Measurements from ENCODE around the gene ZBTB32.

ZBTB32 gene

DNA sequence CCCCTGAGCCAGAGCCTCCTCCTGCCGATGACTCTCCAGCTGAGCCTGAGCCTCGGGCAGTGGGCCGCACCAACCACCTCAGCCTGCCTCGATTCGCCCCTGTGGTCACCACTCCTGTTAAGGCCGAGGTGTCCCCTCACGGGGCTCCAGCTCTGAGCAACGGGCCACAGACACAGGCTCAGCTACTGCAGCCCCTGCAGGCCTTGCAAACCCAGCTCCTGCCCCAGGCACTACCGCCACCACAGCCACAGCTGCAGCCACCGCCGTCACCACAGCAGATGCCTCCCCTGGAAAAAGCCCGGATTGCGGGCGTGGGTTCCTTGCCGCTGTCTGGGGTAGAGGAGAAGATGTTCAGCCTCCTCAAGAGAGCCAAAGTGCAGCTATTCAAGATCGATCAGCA, 17.0 kb downstream of the ZBTB32 start:
- H3K4me1 ChIP-seq (ENCODE audit: control insufficient read depth, low read length), result peaks cover 12% of the 10 kb centered on the region
- H3F3A ChIP-seq (ENCODE audit: control insufficient read depth, insufficient read depth), result no peaks in the 10 kb centered on the region
- no peak overlapping the region for H3K4me3 ChIP-seq (ENCODE audit: low read length)
- peaks cover 10% of the 10 kb centered on the region; the same call in 1 of the 2 replicates for H4K20me1 ChIP-seq (ENCODE audit: control insufficient read depth, insufficient read depth, low read depth, low read length)
- no peaks in the 10 kb centered on the region for H3K27me3 ChIP-seq (ENCODE audit: control insufficient read depth, low read length)
- no peak overlapping the region for H3K27ac ChIP-seq (ENCODE audit: low read depth, low read length)
- H3K36me3 ChIP-seq (ENCODE audit: control insufficient read depth, low read length), result peaks cover 64% of the 10 kb centered on the region
- H3K4me2 ChIP-seq (ENCODE audit: low read length), result no peak overlapping the region
- no peaks in the 10 kb centered on the region for H3K9me3 ChIP-seq (ENCODE audit: control insufficient read depth, insufficient read depth, low read length)
- H3K79me2 ChIP-seq (ENCODE audit: control insufficient read depth, low read length), result peaks cover 39% of the 10 kb centered on the region
- H3K9me2 ChIP-seq (replicated peaks; ENCODE audit: control insufficient read depth, low read length), result no peaks in the 10 kb centered on the region
- no peak for TF ChIP-seq EZH2phosphoT487 (IDR thresholded peaks at IDR 0.05; ENCODE audit: borderline replicate concordance, low read length)
- TF ChIP-seq, protein P1, sequence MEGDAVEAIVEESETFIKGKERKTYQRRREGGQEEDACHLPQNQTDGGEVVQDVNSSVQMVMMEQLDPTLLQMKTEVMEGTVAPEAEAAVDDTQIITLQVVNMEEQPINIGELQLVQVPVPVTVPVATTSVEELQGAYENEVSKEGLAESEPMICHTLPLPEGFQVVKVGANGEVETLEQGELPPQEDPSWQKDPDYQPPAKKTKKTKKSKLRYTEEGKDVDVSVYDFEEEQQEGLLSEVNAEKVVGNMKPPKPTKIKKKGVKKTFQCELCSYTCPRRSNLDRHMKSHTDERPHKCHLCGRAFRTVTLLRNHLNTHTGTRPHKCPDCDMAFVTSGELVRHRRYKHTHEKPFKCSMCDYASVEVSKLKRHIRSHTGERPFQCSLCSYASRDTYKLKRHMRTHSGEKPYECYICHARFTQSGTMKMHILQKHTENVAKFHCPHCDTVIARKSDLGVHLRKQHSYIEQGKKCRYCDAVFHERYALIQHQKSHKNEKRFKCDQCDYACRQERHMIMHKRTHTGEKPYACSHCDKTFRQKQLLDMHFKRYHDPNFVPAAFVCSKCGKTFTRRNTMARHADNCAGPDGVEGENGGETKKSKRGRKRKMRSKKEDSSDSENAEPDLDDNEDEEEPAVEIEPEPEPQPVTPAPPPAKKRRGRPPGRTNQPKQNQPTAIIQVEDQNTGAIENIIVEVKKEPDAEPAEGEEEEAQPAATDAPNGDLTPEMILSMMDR (IDR thresholded peaks at IDR 0.05; ENCODE audit: low read depth, low read length, poor library complexity, severe bottlenecking), result no peak

DNA sequence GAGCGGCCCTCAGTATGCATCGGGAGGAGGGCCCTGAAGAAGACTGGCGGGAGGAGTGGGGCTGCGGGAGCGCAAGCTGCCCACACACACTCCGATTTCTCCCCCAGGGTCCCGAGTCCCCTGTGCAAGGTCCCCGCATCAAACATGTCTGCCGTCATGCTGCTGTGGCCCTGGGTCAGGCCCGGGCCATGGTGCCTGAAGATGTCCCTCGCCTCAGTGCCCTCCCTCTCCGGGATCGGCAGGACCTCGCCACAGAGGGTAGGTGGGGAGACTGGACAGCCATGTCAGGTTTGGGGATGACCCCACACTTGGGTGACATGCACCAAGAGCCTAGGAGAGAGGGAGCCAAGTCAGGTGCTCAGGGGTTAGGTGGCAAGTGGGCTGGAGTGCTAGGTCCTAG, 18.1 kb downstream of the ZBTB32 start:
- peaks cover 39% of the 10 kb centered on the region for H3K79me2 ChIP-seq (ENCODE audit: control insufficient read depth, low read length)
- H3K4me2 ChIP-seq (ENCODE audit: low read length), result no peak overlapping the region
- peaks cover 11% of the 10 kb centered on the region for H3K4me1 ChIP-seq (ENCODE audit: control insufficient read depth, low read length)
- H3K9me2 ChIP-seq (replicated peaks; ENCODE audit: control insufficient read depth, low read length), result no peaks in the 10 kb centered on the region
- H4K20me1 ChIP-seq (ENCODE audit: control insufficient read depth, insufficient read depth, low read depth, low read length), result peaks cover 10% of the 10 kb centered on the region; the same call in 1 of the 2 replicates
- H3K27me3 ChIP-seq (ENCODE audit: control insufficient read depth, low read length), result no peaks in the 10 kb centered on the region
- H3K9me3 ChIP-seq (ENCODE audit: control insufficient read depth, insufficient read depth, low read length), result no peaks in the 10 kb centered on the region
- H3K4me3 ChIP-seq (ENCODE audit: low read length), result no peak overlapping the region
- no peak for TF ChIP-seq EZH2phosphoT487 (IDR thresholded peaks at IDR 0.05; ENCODE audit: borderline replicate concordance, low read length)
- TF ChIP-seq, protein P1 (IDR thresholded peaks at IDR 0.05; ENCODE audit: low read depth, low read length, poor library complexity, severe bottlenecking), result no peak
- H3K36me3 ChIP-seq (ENCODE audit: control insufficient read depth, low read length), result peaks cover 72% of the 10 kb centered on the region
- no peaks in the 10 kb centered on the region for H3F3A ChIP-seq (ENCODE audit: control insufficient read depth, insufficient read depth)
- H3K27ac ChIP-seq (ENCODE audit: low read depth, low read length), result no peak overlapping the region

DNA sequence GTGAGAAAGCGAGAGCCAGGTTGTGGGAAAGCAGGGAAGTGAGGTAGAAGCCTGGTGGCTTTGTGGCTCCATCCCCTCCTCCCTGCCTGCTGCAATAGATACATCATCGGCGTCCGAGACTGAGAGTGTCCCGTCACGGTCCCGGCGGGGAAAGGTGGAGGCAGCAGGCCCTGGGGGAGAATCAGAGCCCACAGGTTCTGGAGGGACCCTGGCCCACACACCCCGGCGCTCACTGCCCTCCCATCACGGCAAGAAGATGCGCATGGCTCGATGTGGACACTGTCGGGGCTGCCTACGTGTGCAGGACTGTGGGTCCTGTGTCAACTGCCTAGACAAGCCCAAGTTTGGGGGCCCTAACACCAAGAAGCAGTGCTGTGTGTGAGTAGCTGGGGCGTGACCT, 18.5 kb downstream of the ZBTB32 start:
- Histone ChIP-seq H3K4me3 (ENCODE audit: low read length) (no peak overlapping the region), H3K36me3 (ENCODE audit: control insufficient read depth, low read length) (peaks cover 77% of the 10 kb centered on the region), H3K4me2 (ENCODE audit: low read length) (no peak overlapping the region), H3K79me2 (ENCODE audit: control insufficient read depth, low read length) (peaks cover 39% of the 10 kb centered on the region), H3F3A (ENCODE audit: control insufficient read depth, insufficient read depth) (no peaks in the 10 kb centered on the region), H4K20me1 (ENCODE audit: control insufficient read depth, insufficient read depth, low read depth, low read length) (peaks cover 10% of the 10 kb centered on the region; the same call in 1 of the 2 replicates), H3K27me3 (ENCODE audit: control insufficient read depth, low read length) (no peaks in the 10 kb centered on the region), H3K9me2 (replicated peaks; ENCODE audit: control insufficient read depth, low read length) (no peaks in the 10 kb centered on the region), H3K27ac (ENCODE audit: low read depth, low read length) (no peak overlapping the region), H3K9me3 (ENCODE audit: control insufficient read depth, insufficient read depth, low read length) (no peaks in the 10 kb centered on the region), H3K4me1 (ENCODE audit: control insufficient read depth, low read length) (peaks cover 11% of the 10 kb centered on the region)
- TF ChIP-seq EZH2phosphoT487 (IDR thresholded peaks at IDR 0.05; ENCODE audit: borderline replicate concordance, low read length), result no peak
- TF ChIP-seq, protein P1 (IDR thresholded peaks at IDR 0.05; ENCODE audit: low read depth, low read length, poor library complexity, severe bottlenecking), result no peak
